ENCODE data around the gene RSU1. TPM values are rescaled to one million over a fixed set of nuclear protein-coding genes. Genes with fewer than 3 reads are reported as not detected.

The RSU1 gene
- total RNA-seq, 1 experiment from 2014 or later, result 29.5 TPM

- CTCF ChIA-PET, result no interaction called here
- Histone ChIP-seq H3K4me2 (ENCODE audit: low read length) (no peak overlapping the region), H3K36me3 (ENCODE audit: control insufficient read depth in 1 of 2, insufficient read depth in 2 of 2, low read length in 2 of 2) (no peaks in the 10 kb centered on the region), H3K27ac (ENCODE audit: low read depth, low read length) (no peak overlapping the region), H4K20me1 (ENCODE audit: insufficient read depth) (no peaks in the 10 kb centered on the region), H3K27me3 (ENCODE audit: insufficient read depth, low read length) (no peaks in the 10 kb centered on the region; the same call in 1 of the 2 replicates), H2AFZ (ENCODE audit: low read depth, low read length, poor library complexity, severe bottlenecking) (no peak overlapping the region), H3K4me3 (replicated peaks in 1 of 2; ENCODE audit: low read depth in 1 of 2, low read length in 2 of 2) (no peak overlapping the region), H3K79me2 (ENCODE audit: insufficient read depth, low read length) (no peaks in the 10 kb centered on the region), H3K4me1 (ENCODE audit: control insufficient read depth in 1 of 2, insufficient read depth in 2 of 2, low read length in 2 of 2) (no peaks in the 10 kb centered on the region), H3K9me2 (ENCODE audit: insufficient read depth) (no peaks in the 10 kb centered on the region), H3K9ac (ENCODE audit: low read length) (no peak overlapping the region), H3K9me3 (ENCODE audit: control insufficient read depth in 1 of 2, insufficient read depth in 1 of 2, low read depth in 1 of 2, low read length in 2 of 2) (no peaks in the 10 kb centered on the region)
- BruUV-seq (replicated peaks), result no TSS peak
- intact Hi-C loops (cut with micrococcal nuclease), result no loop called here
- ATAC-seq, result no peak
- TF ChIP-seq SRF (IDR thresholded peaks at IDR 0.05; ENCODE audit: low read depth), result no peak
- TF ChIP-seq FOSL1 (IDR thresholded peaks at IDR 0.05; ENCODE audit: low read depth), result no peak
- TF ChIP-seq REST (IDR thresholded peaks at IDR 0.05; ENCODE audit: low read depth), result no peak
- TF ChIP-seq, protein P1, sequence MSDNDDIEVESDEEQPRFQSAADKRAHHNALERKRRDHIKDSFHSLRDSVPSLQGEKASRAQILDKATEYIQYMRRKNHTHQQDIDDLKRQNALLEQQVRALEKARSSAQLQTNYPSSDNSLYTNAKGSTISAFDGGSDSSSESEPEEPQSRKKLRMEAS (IDR thresholded peaks at IDR 0.05), result no peak
- TF ChIP-seq EZH2 (IDR thresholded peaks at IDR 0.05), result no peak
- no peak for TF ChIP-seq YY1 (IDR thresholded peaks at IDR 0.05; ENCODE audit: extremely low read depth, insufficient replicate concordance, low read depth, low read length)
- TF ChIP-seq, protein P2, sequence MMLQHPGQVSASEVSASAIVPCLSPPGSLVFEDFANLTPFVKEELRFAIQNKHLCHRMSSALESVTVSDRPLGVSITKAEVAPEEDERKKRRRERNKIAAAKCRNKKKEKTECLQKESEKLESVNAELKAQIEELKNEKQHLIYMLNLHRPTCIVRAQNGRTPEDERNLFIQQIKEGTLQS (IDR thresholded peaks at IDR 0.05), result no peak
- TF ChIP-seq ZBTB33 (IDR thresholded peaks at IDR 0.05; ENCODE audit: extremely low read depth, insufficient replicate concordance, low read length), result no peak
- no peak for TF ChIP-seq CEBPB (IDR thresholded peaks at IDR 0.05; ENCODE audit: low read depth)
- TF ChIP-seq RAD21 (IDR thresholded peaks at IDR 0.05; ENCODE audit: low read depth), result no peak
- no peak for TF ChIP-seq CTCF (IDR thresholded peaks at IDR 0.05 in 2 of 3, conservative IDR thresholded peaks at IDR 0.05 in 1 of 3; ENCODE audit: borderline replicate concordance in 1 of 3, insufficient read depth in 1 of 3, low read depth in 2 of 3, low read length in 2 of 3)
- TF ChIP-seq ZNF274 (IDR thresholded peaks at IDR 0.05; ENCODE audit: low read depth, low read length), result no peak
- no peak for TF ChIP-seq CBX3 (IDR thresholded peaks at IDR 0.05; ENCODE audit: low read depth)
- no peak for TF ChIP-seq POLR2AphosphoS5 (IDR thresholded peaks at IDR 0.05; ENCODE audit: low read depth, low read length)
- RAD21 ChIA-PET (ENCODE audit: low non-redundant PET in 1 of 2, low total read pairs in 2 of 2, uncharacterized antibody in 2 of 2, unreplicated experiment in 2 of 2), result no interaction called here
- POLR2A ChIA-PET, result no interaction called here
- no peak for DNase-seq (ENCODE audit: low read depth, low spot score)
Observed at GRCh38 chr10:16585103-16585502, 232.1 kb downstream of the RSU1 start.
